NAMALWA (cell line): ENCODE measurements around the gene SRBD1.

Experiments used
- DNase-seq: peaks from one replicate; pipeline ENCODE4 v3.0.0-alpha.2; 2015; ENCODE audit warnings: low spot score

The SRBD1 gene

GRCh38 chr2:45545943-45546342 lies 65.1 kb downstream of the SRBD1 start:
- DNase-seq = no peak

GRCh38 chr2:45543257-45543656 lies 67.8 kb downstream of the SRBD1 start:
- no peak for DNase-seq

- no peak for DNase-seq
Measured at GRCh38 chr2:45542013-45542412, 69.1 kb downstream of the SRBD1 start.

GRCh38 chr2:45541450-45541849 lies 69.6 kb downstream of the SRBD1 start:
- peak; percentile 23 for DNase-seq

- peak; percentile 3 for DNase-seq
Measured at GRCh38 chr2:45540942-45541341, 70.1 kb downstream of the SRBD1 start.

- DNase-seq = no peak
Measured at GRCh38 chr2:45533771-45534170, 77.3 kb downstream of the SRBD1 start.

- no peak for DNase-seq
Measured at GRCh38 chr2:45532181-45532580, 78.9 kb downstream of the SRBD1 start.

- no peak for DNase-seq
Measured at GRCh38 chr2:45524016-45524415, 87.1 kb downstream of the SRBD1 start.

- no peak for DNase-seq
Measured at GRCh38 chr2:45518546-45518945, 92.5 kb downstream of the SRBD1 start.

- no peak for DNase-seq
Measured at GRCh38 chr2:45510701-45511420, 100.2 kb downstream of the SRBD1 start.

GRCh38 chr2:45506756-45507155 lies 104.3 kb downstream of the SRBD1 start:
- DNase-seq = no peak

GRCh38 chr2:45505138-45505537 lies 105.9 kb downstream of the SRBD1 start:
- no peak for DNase-seq

- no peak for DNase-seq
Measured at GRCh38 chr2:45498661-45499550, 112.2 kb downstream of the SRBD1 start.

- DNase-seq = peak; percentile 35
Measured at GRCh38 chr2:45497355-45497754, 113.7 kb downstream of the SRBD1 start.

- no peak for DNase-seq
Measured at GRCh38 chr2:45496869-45497268, 114.2 kb downstream of the SRBD1 start.

- DNase-seq = no peak
Measured at GRCh38 chr2:45494978-45495293, 116.1 kb downstream of the SRBD1 start.

- DNase-seq = peak; percentile 87
Measured at GRCh38 chr2:45494275-45494977, 116.6 kb downstream of the SRBD1 start.

GRCh38 chr2:45484965-45485364 lies 126.1 kb downstream of the SRBD1 start:
- DNase-seq = no peak

- peak; percentile 27 for DNase-seq
Measured at GRCh38 chr2:45483997-45484396, 127.1 kb downstream of the SRBD1 start.

GRCh38 chr2:45477546-45477945 lies 133.5 kb downstream of the SRBD1 start:
- DNase-seq = no peak

GRCh38 chr2:45470531-45470930 lies 140.5 kb downstream of the SRBD1 start:
- DNase-seq = no peak

- DNase-seq = no peak
Measured at GRCh38 chr2:45469314-45470099, 141.6 kb downstream of the SRBD1 start.
